ENCODE data around the gene LCT.

The LCT gene

GRCh38 chr2:135755573-135755972, 81.4 kb downstream of the LCT start:
- no peak for ATAC-seq

GRCh38 chr2:135745545-135745944, 91.4 kb downstream of the LCT start:
- TF ChIP-seq ISL1 (CRISPR knock-in tag; IDR thresholded peaks at IDR 0.05) (peak; percentile 62), CSRNP3 (CRISPR knock-in tag; IDR thresholded peaks at IDR 0.05) (no peak), PPARA (CRISPR knock-in tag; IDR thresholded peaks at IDR 0.05; ENCODE audit: borderline replicate concordance) (no peak)
- peak; percentile 5; the same call in 2 of the 3 replicates for ATAC-seq

More at GRCh38 chr2:135755573-135755972, 81.4 kb downstream of the LCT start:
- TF ChIP-seq PATZ1 (CRISPR knock-in tag; IDR thresholded peaks at IDR 0.05; ENCODE audit: borderline replicate concordance) (no peak), ISL1 (CRISPR knock-in tag; IDR thresholded peaks at IDR 0.05) (no peak), PPARA (CRISPR knock-in tag; IDR thresholded peaks at IDR 0.05; ENCODE audit: borderline replicate concordance) (no peak), ZNF70 (CRISPR knock-in tag; IDR thresholded peaks at IDR 0.05) (no peak), ZNF8 (CRISPR knock-in tag; IDR thresholded peaks at IDR 0.05) (no peak), ZFP3 (CRISPR knock-in tag; IDR thresholded peaks at IDR 0.05) (no peak), ZFP30 (CRISPR knock-in tag; IDR thresholded peaks at IDR 0.05) (no peak), OSR1 (CRISPR knock-in tag; IDR thresholded peaks at IDR 0.05) (no peak), CREB5 (CRISPR knock-in tag; IDR thresholded peaks at IDR 0.05; ENCODE audit: low read depth) (no peak), TCF4 (CRISPR knock-in tag; IDR thresholded peaks at IDR 0.05; ENCODE audit: borderline replicate concordance) (no peak), POU6F1 (CRISPR knock-in tag; IDR thresholded peaks at IDR 0.05; ENCODE audit: borderline replicate concordance, low read depth) (no peak), ZNF565 (CRISPR knock-in tag; conservative IDR thresholded peaks at IDR 0.05; ENCODE audit: low read depth) (no peak), ZC3H10 (CRISPR knock-in tag; IDR thresholded peaks at IDR 0.05) (no peak), TOX (CRISPR knock-in tag; IDR thresholded peaks at IDR 0.05; ENCODE audit: borderline replicate concordance) (no peak)

- TF ChIP-seq TOX (CRISPR knock-in tag; IDR thresholded peaks at IDR 0.05; ENCODE audit: borderline replicate concordance) (no peak), SNAI2 (CRISPR knock-in tag; IDR thresholded peaks at IDR 0.05) (no peak), ZNF565 (CRISPR knock-in tag; conservative IDR thresholded peaks at IDR 0.05; ENCODE audit: low read depth) (no peak), TCF4 (CRISPR knock-in tag; IDR thresholded peaks at IDR 0.05; ENCODE audit: borderline replicate concordance) (no peak), CSDC2 (CRISPR knock-in tag; IDR thresholded peaks at IDR 0.05) (no peak), ZNF8 (CRISPR knock-in tag; IDR thresholded peaks at IDR 0.05) (no peak), PPARA (CRISPR knock-in tag; IDR thresholded peaks at IDR 0.05; ENCODE audit: borderline replicate concordance) (no peak), GLIS3 (CRISPR knock-in tag; IDR thresholded peaks at IDR 0.05) (no peak), ISL1 (CRISPR knock-in tag; IDR thresholded peaks at IDR 0.05) (no peak), TSHZ2 (CRISPR knock-in tag; IDR thresholded peaks at IDR 0.05) (no peak)
- ATAC-seq, result no peak
Measured at GRCh38 chr2:135744760-135745314, 92.1 kb downstream of the LCT start.
